ENCODE data around the gene ARID1B.

DNA sequence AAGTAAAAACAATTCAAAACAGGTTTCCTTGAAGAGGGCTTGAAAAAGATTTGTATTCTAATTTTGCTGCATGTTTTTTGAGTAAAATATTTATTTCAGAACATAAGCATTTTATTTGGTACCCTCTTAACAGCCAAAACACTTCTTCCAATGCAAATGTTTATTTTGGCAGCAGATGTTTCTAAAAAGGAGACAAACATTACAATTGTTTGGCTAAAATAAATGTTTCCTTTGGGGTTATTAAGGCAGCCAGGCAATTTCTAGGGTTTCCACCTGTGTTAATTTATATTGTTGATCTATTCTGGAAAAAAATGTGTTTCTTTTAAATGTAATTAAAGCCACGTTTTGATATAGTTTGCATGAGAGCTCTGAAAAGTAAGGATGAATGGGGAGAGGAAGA lies 56.6 kb downstream of the ARID1B start:
- TF ChIP-seq GATA2 (IDR thresholded peaks at IDR 0.05; ENCODE audit: low read depth, low read length) (no peak), GATA3 (IDR thresholded peaks at IDR 0.05; ENCODE audit: low read depth, low read length) (no peak)
